ENCODE results near the gene NEK6.

Gene NEK6

GRCh38 chr9:124257844-124258606, at the start of gene NEK6:
Gene NEK6 (plus strand): TSS chr9:124257949. CDS start chr9:124301965, 44,016 bp downstream.
- DNase-seq = no peak

GRCh38 chr9:124208571-124208970, 49.2 kb upstream of the NEK6 start:
- DNase-seq = no peak

GRCh38 chr9:124209279-124209678, 48.5 kb upstream of the NEK6 start:
- no peak for DNase-seq

GRCh38 chr9:124209774-124210173, 48.0 kb upstream of the NEK6 start:
- DNase-seq = no peak

- no peak for DNase-seq
These were observed 47.1 kb upstream of the NEK6 start for GRCh38 chr9:124210697-124211096.

GRCh38 chr9:124212381-124213050, 45.2 kb upstream of the NEK6 start:
- no peak for DNase-seq

- DNase-seq = no peak
These were observed 44.4 kb upstream of the NEK6 start for GRCh38 chr9:124213396-124213795.

- no peak for DNase-seq
These were observed 43.6 kb upstream of the NEK6 start for GRCh38 chr9:124214116-124214515.

GRCh38 chr9:124214596-124215367, 43.0 kb upstream of the NEK6 start:
- no peak for DNase-seq

- DNase-seq = no peak
These were observed 42.3 kb upstream of the NEK6 start for GRCh38 chr9:124215368-124215910.

- DNase-seq = no peak
These were observed 41.8 kb upstream of the NEK6 start for GRCh38 chr9:124215956-124216355.

- no peak for DNase-seq
These were observed 41.1 kb upstream of the NEK6 start for GRCh38 chr9:124216474-124217176.

- no peak for DNase-seq
These were observed 39.8 kb upstream of the NEK6 start for GRCh38 chr9:124217836-124218437.

GRCh38 chr9:124218438-124218982, 39.2 kb upstream of the NEK6 start:
- no peak for DNase-seq

GRCh38 chr9:124218987-124219461, 38.7 kb upstream of the NEK6 start:
- DNase-seq = no peak

- DNase-seq = no peak
These were observed 36.8 kb upstream of the NEK6 start for GRCh38 chr9:124220946-124221451.

- DNase-seq = no peak
These were observed 36.1 kb upstream of the NEK6 start for GRCh38 chr9:124221676-124222075.

GRCh38 chr9:124222109-124222508, 35.6 kb upstream of the NEK6 start:
- DNase-seq = no peak

- no peak for DNase-seq
These were observed 34.6 kb upstream of the NEK6 start for GRCh38 chr9:124222918-124223720.

- no peak for DNase-seq
These were observed 31.8 kb upstream of the NEK6 start for GRCh38 chr9:124225945-124226344.

GRCh38 chr9:124228516-124228915, 29.2 kb upstream of the NEK6 start:
- no peak for DNase-seq
